ENCODE results near the gene MORF4L2.
"Not testable (repeated sequence)": the region's sequence is repeated elsewhere in the genome, so short reads cannot be mapped to it uniquely, and the experiment has no call there.

Gene MORF4L2

GRCh38 chrX:103678199-103678993 is 8.1 kb downstream of the MORF4L2 start:
- no peak for DNase-seq

- DNase-seq, result no peak
Measured at GRCh38 chrX:103674531-103675454, 11.7 kb downstream of the MORF4L2 start.

- no peak for DNase-seq
Measured at GRCh38 chrX:103669745-103670144, 16.8 kb downstream of the MORF4L2 start.

- no peak for DNase-seq
Measured at GRCh38 chrX:103666202-103667107, 20.0 kb downstream of the MORF4L2 start.

GRCh38 chrX:103663981-103664762 is 22.3 kb downstream of the MORF4L2 start:
- DNase-seq, result no peak

- not testable (repeated sequence) for DNase-seq
Measured at GRCh38 chrX:103659460-103659859, 27.0 kb downstream of the MORF4L2 start.

GRCh38 chrX:103658681-103659433 is 27.6 kb downstream of the MORF4L2 start:
- DNase-seq, result no peak

- DNase-seq, result not testable (repeated sequence)
Measured at GRCh38 chrX:103657066-103657465, 29.4 kb downstream of the MORF4L2 start.

- no peak for DNase-seq
Measured at GRCh38 chrX:103656617-103657016, 29.9 kb downstream of the MORF4L2 start.

- not testable (repeated sequence) for DNase-seq
Measured at GRCh38 chrX:103655230-103656000, 31.1 kb downstream of the MORF4L2 start.

GRCh38 chrX:103651151-103651773 is 35.2 kb downstream of the MORF4L2 start:
- DNase-seq, result no peak

GRCh38 chrX:103647630-103648029 is 38.9 kb downstream of the MORF4L2 start:
- DNase-seq, result no peak

- DNase-seq, result no peak
Measured at GRCh38 chrX:103644125-103644524, 42.4 kb downstream of the MORF4L2 start.

GRCh38 chrX:103640401-103641155 is 45.9 kb downstream of the MORF4L2 start:
- no peak for DNase-seq

- DNase-seq, result peak; percentile 8
Measured at GRCh38 chrX:103638479-103639346, 47.8 kb downstream of the MORF4L2 start.

- DNase-seq, result no peak
Measured at GRCh38 chrX:103637604-103638338, 48.7 kb downstream of the MORF4L2 start.

- no peak for DNase-seq
Measured at GRCh38 chrX:103635436-103635835, 51.1 kb downstream of the MORF4L2 start.
